Dendritic cell treated with granulocyte-macrophage colony-stimulating factor and Interleukin-4, amounts not matched to agents 40 ng/mL and 50 ng/mL, for 4 days (primary cell): ENCODE measurements around the gene ZNF701.
A peak's percentile ranks its signal among the peaks of the same experiment; 100 is the strongest.
"Not testable (repeated sequence)": the region's sequence is repeated elsewhere in the genome, so short reads cannot be mapped to it uniquely, and the experiment has no call there.

Experiments
- H3K27ac Mint-ChIP-seq: one replicate; pipeline ENCODE4 v1.8.0; 2022; ENCODE audit warnings: mild to moderate bottlenecking, mixed read lengths
- H3K27me3 Mint-ChIP-seq: one replicate; pipeline ENCODE4 v1.8.0; 2022; ENCODE audit warnings: mild to moderate bottlenecking, mixed read lengths
- H3K36me3 Mint-ChIP-seq: one replicate; pipeline ENCODE4 v1.8.0; 2022; ENCODE audit warnings: low read depth, mixed read lengths
- H3K4me1 Mint-ChIP-seq: one replicate; pipeline ENCODE4 v1.8.0; 2022; ENCODE audit warnings: low read depth, mixed read lengths
- H3K4me3 Mint-ChIP-seq: one replicate; pipeline ENCODE4 v1.8.0; 2022; ENCODE audit warnings: mild to moderate bottlenecking, moderate library complexity, mixed read lengths
- H3K9me3 Mint-ChIP-seq: one replicate; pipeline ENCODE4 v1.8.0; 2022; ENCODE audit warnings: mixed read lengths
- intact Hi-C: fragments of 100-400 bp; cut with micrococcal nuclease; formaldehyde crosslinking; loops from one replicate; pipeline ENCODE4 v1.15.0; 2022

ZNF701 gene

GRCh38 chr19:52542541-52542940 is 27.5 kb upstream of the ZNF701 start:
- Mint-ChIP-seq H3K9me3 (peaks cover 72% of the 10 kb centered on the region), H3K4me1 (peaks cover 32% of the 10 kb centered on the region), H3K36me3 (peaks cover 94% of the 10 kb centered on the region)
- H3K27ac Mint-ChIP-seq, intact Hi-C loops, H3K27me3 Mint-ChIP-seq, H3K4me3 Mint-ChIP-seq: not testable (repeated sequence)

GRCh38 chr19:52542984-52543664 is 27.0 kb upstream of the ZNF701 start:
- intact Hi-C loops: no loop called here
- Mint-ChIP-seq H3K27me3 (no peaks in the 10 kb centered on the region), H3K36me3 (peaks cover 98% of the 10 kb centered on the region), H3K4me1 (peaks cover 32% of the 10 kb centered on the region), H3K27ac (no peak overlapping the region), H3K9me3 (peaks cover 77% of the 10 kb centered on the region), H3K4me3 (no peak overlapping the region)

- H3K9me3 Mint-ChIP-seq: peaks cover 91% of the 10 kb centered on the region
- H3K36me3 Mint-ChIP-seq: peaks cover 97% of the 10 kb centered on the region
- H3K4me3 Mint-ChIP-seq: no peak overlapping the region
- H3K4me1 Mint-ChIP-seq: no peaks in the 10 kb centered on the region
- intact Hi-C loops: no loop called here
- H3K27ac Mint-ChIP-seq: no peak overlapping the region
- H3K27me3 Mint-ChIP-seq: no peaks in the 10 kb centered on the region
Observed at GRCh38 chr19:52554216-52554971, 15.7 kb upstream of the ZNF701 start.

- Mint-ChIP-seq H3K27ac (no peak overlapping the region), H3K4me1 (no peaks in the 10 kb centered on the region), H3K36me3 (peaks cover 97% of the 10 kb centered on the region), H3K9me3 (peaks cover 92% of the 10 kb centered on the region), H3K4me3 (no peak overlapping the region), H3K27me3 (no peaks in the 10 kb centered on the region)
- intact Hi-C loops: no loop called here
Observed at GRCh38 chr19:52557231-52557995, 12.7 kb upstream of the ZNF701 start.

GRCh38 chr19:52558732-52559445 is 11.2 kb upstream of the ZNF701 start:
- H3K27me3 Mint-ChIP-seq, H3K27ac Mint-ChIP-seq, H3K4me3 Mint-ChIP-seq, intact Hi-C loops, H3K4me1 Mint-ChIP-seq: not testable (repeated sequence)
- peaks cover 97% of the 10 kb centered on the region for H3K36me3 Mint-ChIP-seq
- peaks cover 92% of the 10 kb centered on the region for H3K9me3 Mint-ChIP-seq

GRCh38 chr19:52561611-52562010 is 8.5 kb upstream of the ZNF701 start:
- Mint-ChIP-seq H3K36me3 (peaks cover 90% of the 10 kb centered on the region), H3K9me3 (peaks cover 95% of the 10 kb centered on the region)
- H3K4me1 Mint-ChIP-seq, H3K27ac Mint-ChIP-seq, H3K27me3 Mint-ChIP-seq, H3K4me3 Mint-ChIP-seq, intact Hi-C loops: not testable (repeated sequence)

GRCh38 chr19:52566121-52566520 is 4.0 kb upstream of the ZNF701 start:
- intact Hi-C loops: no loop called here
- Mint-ChIP-seq H3K4me1 (peaks cover 9% of the 10 kb centered on the region), H3K4me3 (no peak overlapping the region), H3K27ac (no peak overlapping the region), H3K36me3 (peaks cover 57% of the 10 kb centered on the region), H3K27me3 (no peaks in the 10 kb centered on the region), H3K9me3 (peaks cover 83% of the 10 kb centered on the region)

GRCh38 chr19:52566588-52566987 is 3.5 kb upstream of the ZNF701 start:
- peaks cover 57% of the 10 kb centered on the region for H3K36me3 Mint-ChIP-seq

GRCh38 chr19:52567921-52568320 is 2.2 kb upstream of the ZNF701 start:
- Mint-ChIP-seq H3K9me3 (peaks cover 83% of the 10 kb centered on the region), H3K27me3 (no peaks in the 10 kb centered on the region), H3K36me3 (peaks cover 57% of the 10 kb centered on the region), H3K27ac (no peak overlapping the region), H3K4me1 (peaks cover 23% of the 10 kb centered on the region), H3K4me3 (no peak overlapping the region)
- intact Hi-C loops: no loop called here

More at GRCh38 chr19:52566588-52566987, 3.5 kb upstream of the ZNF701 start:
- Mint-ChIP-seq H3K9me3 (peaks cover 83% of the 10 kb centered on the region), H3K4me1 (peaks cover 14% of the 10 kb centered on the region), H3K27ac (no peak overlapping the region), H3K27me3 (no peaks in the 10 kb centered on the region), H3K4me3 (no peak overlapping the region)
- intact Hi-C loops: no loop called here

GRCh38 chr19:52569638-52569999 is 468 bp upstream of the ZNF701 start:
- peak overlapping the region; percentile 94 for H3K27ac Mint-ChIP-seq
- intact Hi-C loops: not testable (repeated sequence)

GRCh38 chr19:52584736-52585440 is 14.8 kb downstream of the ZNF701 start:
- H3K4me3 Mint-ChIP-seq: no peak overlapping the region
- intact Hi-C loops: no loop called here
- no peak overlapping the region for H3K27ac Mint-ChIP-seq
- H3K4me1 Mint-ChIP-seq: no peaks in the 10 kb centered on the region
- no peaks in the 10 kb centered on the region for H3K27me3 Mint-ChIP-seq
- peaks cover 75% of the 10 kb centered on the region for H3K9me3 Mint-ChIP-seq
- peaks cover 89% of the 10 kb centered on the region for H3K36me3 Mint-ChIP-seq

More at GRCh38 chr19:52569638-52569999, 468 bp upstream of the ZNF701 start:
- H3K27me3 Mint-ChIP-seq: not testable (repeated sequence)
- Mint-ChIP-seq H3K36me3 (peaks cover 57% of the 10 kb centered on the region), H3K4me3 (peak overlapping the region; percentile 87), H3K4me1 (peaks cover 25% of the 10 kb centered on the region), H3K9me3 (peaks cover 83% of the 10 kb centered on the region)

GRCh38 chr19:52585604-52586003 is 15.5 kb downstream of the ZNF701 start:
- Mint-ChIP-seq H3K4me1 (no peaks in the 10 kb centered on the region), H3K36me3 (peaks cover 89% of the 10 kb centered on the region), H3K27me3 (no peaks in the 10 kb centered on the region)

GRCh38 chr19:52590728-52591127 is 20.6 kb downstream of the ZNF701 start:
- no peak overlapping the region for H3K27ac Mint-ChIP-seq
- intact Hi-C loops: no loop called here
- peaks cover 73% of the 10 kb centered on the region for H3K9me3 Mint-ChIP-seq
- H3K4me3 Mint-ChIP-seq: no peak overlapping the region
- H3K27me3 Mint-ChIP-seq: no peaks in the 10 kb centered on the region
- no peaks in the 10 kb centered on the region for H3K4me1 Mint-ChIP-seq
- H3K36me3 Mint-ChIP-seq: peaks cover 92% of the 10 kb centered on the region

More at GRCh38 chr19:52585604-52586003, 15.5 kb downstream of the ZNF701 start:
- H3K27ac Mint-ChIP-seq: no peak overlapping the region
- no peak overlapping the region for H3K4me3 Mint-ChIP-seq
- H3K9me3 Mint-ChIP-seq: peaks cover 82% of the 10 kb centered on the region
- intact Hi-C loops: no loop called here
